ENCODE results near the gene SIPA1L2.

Gene SIPA1L2

DNA sequence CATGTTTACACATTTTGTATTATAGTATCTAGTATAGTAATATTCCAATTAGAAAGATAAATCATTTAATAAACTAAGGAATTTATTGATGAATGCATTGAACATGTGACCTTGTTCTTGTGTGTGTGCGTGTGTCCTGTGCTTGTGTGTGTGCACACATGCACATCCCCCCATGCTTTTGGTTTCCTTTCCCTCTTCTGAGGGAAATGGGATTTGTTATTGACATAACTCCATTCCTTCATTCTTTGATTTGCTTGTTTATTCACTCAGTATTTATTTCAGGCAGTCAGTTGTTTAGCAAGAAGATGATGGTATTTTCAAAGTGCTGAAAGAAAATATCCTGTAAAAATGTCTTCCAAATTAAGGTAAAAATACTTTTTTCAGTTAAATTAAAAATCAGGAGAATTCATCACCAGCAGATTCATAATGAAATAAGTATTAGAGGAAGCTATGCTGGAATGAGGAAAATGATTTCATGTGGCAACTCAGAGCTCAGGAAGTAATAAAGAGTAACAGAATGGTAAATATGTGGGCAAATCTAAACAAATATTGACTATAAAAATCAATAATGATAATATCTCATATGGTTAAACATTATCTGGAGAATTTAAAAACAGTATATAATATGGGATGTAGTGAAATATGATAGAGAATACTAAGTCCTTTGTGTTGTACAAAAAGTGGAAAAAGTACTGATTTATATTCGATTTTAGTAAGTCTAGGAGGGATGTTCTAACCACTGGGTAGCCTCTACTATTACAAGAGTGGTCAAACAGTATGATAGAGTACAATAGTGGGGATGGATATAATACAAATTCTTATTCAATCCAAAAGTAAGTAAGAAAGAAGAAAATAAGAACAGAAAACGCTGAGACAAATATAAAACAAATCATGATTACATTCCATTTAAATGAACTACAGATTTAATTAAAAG is 35.2 kb upstream of the SIPA1L2 start:
- Histone ChIP-seq H3K4me3 (ENCODE audit: low read depth in 1 of 2, low read length in 2 of 2) (no peak overlapping the region), H3K4me1 (ENCODE audit: control insufficient read depth in 1 of 2, insufficient read depth in 2 of 2, low read length in 2 of 2) (no peaks in the 10 kb centered on the region), H3K27ac (ENCODE audit: low read length) (no peak overlapping the region), H3K9me3 (ENCODE audit: control insufficient read depth in 1 of 2, low read length in 2 of 2) (no peaks in the 10 kb centered on the region), H3K27me3 (ENCODE audit: low read depth, low read length) (no peaks in the 10 kb centered on the region), H3K36me3 (ENCODE audit: control insufficient read depth in 1 of 2, insufficient read depth in 2 of 2, low read length in 2 of 2) (no peaks in the 10 kb centered on the region)

DNA sequence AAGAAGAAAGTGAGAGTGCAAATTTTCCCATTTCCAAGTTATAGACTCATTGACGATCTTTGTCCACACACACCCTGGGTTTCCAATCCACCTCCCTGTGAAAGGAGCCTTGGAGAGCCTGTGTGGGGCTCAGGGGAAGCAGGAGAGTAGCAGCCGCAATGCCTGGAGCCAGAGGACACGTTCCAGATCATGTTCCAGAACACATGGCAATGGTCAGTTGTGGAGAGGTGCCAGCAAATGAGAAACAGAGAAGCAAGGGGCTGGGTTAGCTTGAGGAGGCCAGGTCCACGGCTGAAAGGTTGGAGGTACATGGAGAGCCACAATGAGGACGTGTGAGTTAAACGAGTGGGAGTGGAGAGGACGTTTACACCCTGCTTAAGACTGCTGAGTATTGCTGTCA is 33.0 kb upstream of the SIPA1L2 start:
- H3K27ac ChIP-seq (ENCODE audit: low read length), result no peak overlapping the region
- H3K27me3 ChIP-seq (ENCODE audit: low read depth, low read length), result no peaks in the 10 kb centered on the region
- no peaks in the 10 kb centered on the region for H3K36me3 ChIP-seq (ENCODE audit: control insufficient read depth in 1 of 2, insufficient read depth in 2 of 2, low read length in 2 of 2)
- H3K4me1 ChIP-seq (ENCODE audit: control insufficient read depth in 1 of 2, insufficient read depth in 2 of 2, low read length in 2 of 2), result no peaks in the 10 kb centered on the region
- no peak overlapping the region for H3K4me3 ChIP-seq (ENCODE audit: low read depth in 1 of 2, low read length in 2 of 2)
- no peaks in the 10 kb centered on the region for H3K9me3 ChIP-seq (ENCODE audit: control insufficient read depth in 1 of 2, low read length in 2 of 2)

DNA sequence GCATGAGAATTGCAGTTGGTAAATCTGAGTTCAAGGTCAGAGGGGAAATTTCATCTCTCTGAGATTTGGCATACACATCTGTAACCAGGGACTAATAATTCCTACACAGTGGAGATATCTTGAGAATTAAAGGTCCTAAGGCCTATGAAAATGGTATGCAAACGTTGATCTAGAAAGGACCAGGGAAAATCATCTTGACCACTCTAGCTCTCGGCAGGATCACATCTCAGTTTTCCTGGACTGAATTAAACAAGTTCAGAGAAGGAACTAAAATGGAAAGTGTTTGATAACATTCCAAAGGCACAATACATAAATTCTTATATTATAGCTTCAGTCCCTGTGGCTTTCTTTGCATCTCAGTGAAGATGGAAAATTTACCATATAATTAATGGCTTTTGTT is 28.5 kb upstream of the SIPA1L2 start:
- Histone ChIP-seq H3K4me3 (ENCODE audit: low read depth in 1 of 2, low read length in 2 of 2) (no peak overlapping the region), H3K36me3 (ENCODE audit: control insufficient read depth in 1 of 2, insufficient read depth in 2 of 2, low read length in 2 of 2) (no peaks in the 10 kb centered on the region), H3K4me1 (ENCODE audit: control insufficient read depth in 1 of 2, insufficient read depth in 2 of 2, low read length in 2 of 2) (peaks cover 0 to 16% of the 10 kb centered on the region in 2 donors), H3K27me3 (ENCODE audit: low read depth, low read length) (no peaks in the 10 kb centered on the region), H3K9me3 (ENCODE audit: control insufficient read depth in 1 of 2, low read length in 2 of 2) (no peaks in the 10 kb centered on the region), H3K27ac (ENCODE audit: low read length) (no peak overlapping the region)

DNA sequence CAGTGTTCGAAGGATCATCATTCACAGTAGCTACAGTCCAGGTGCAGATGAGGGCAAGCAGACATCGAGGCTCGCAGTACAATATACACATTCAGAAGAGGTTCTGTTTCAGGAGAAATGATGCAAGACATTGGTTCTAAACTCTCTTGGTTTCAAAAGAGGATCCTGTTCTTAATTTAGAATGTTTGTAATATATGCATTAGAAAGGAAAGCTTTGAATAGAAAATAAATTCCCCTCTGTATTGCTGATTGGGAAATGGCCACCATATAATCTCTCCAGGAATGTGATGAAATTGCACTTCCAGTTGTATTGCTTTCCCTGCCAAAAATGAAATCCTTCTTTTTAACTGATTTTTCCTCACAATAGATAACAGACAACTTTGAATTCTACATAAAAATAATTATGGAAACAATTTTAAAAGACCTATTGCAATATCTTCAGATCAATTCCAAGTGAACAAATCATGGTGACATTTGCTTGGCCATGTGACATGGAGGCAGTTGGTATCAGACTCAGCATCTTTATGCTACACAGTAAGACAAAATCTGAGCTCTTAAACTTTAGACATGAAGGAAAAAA is 27.6 kb upstream of the SIPA1L2 start:
- no peak overlapping the region for H3K27ac ChIP-seq (ENCODE audit: low read length)
- H3K27me3 ChIP-seq (ENCODE audit: low read depth, low read length), result no peaks in the 10 kb centered on the region
- no peaks in the 10 kb centered on the region for H3K9me3 ChIP-seq (ENCODE audit: control insufficient read depth in 1 of 2, low read length in 2 of 2)
- peaks cover 0 to 17% of the 10 kb centered on the region in 2 donors for H3K4me1 ChIP-seq (ENCODE audit: control insufficient read depth in 1 of 2, insufficient read depth in 2 of 2, low read length in 2 of 2)
- H3K4me3 ChIP-seq (ENCODE audit: low read depth in 1 of 2, low read length in 2 of 2), result no peak overlapping the region
- no peaks in the 10 kb centered on the region for H3K36me3 ChIP-seq (ENCODE audit: control insufficient read depth in 1 of 2, insufficient read depth in 2 of 2, low read length in 2 of 2)

DNA sequence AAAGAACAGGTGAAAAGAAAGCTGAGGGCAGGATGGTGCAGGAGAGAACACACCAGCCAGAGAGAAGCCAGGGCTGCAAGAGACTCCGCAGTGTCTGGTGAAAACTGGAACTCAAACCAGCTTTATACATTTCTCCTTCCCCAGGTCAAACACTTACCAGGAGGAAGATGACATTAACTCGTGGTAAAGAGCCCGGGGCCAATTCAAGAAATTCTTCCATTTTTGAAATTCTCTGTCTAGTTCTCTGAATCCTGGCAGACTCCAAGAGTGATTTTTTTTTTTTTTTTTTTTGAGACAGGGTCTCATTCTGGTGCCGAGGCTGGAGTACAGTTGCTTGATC is 25.8 kb upstream of the SIPA1L2 start:
- H3K4me1 ChIP-seq (ENCODE audit: control insufficient read depth in 1 of 2, insufficient read depth in 2 of 2, low read length in 2 of 2), result peaks cover 0 to 17% of the 10 kb centered on the region in 2 donors
- H3K9me3 ChIP-seq (ENCODE audit: control insufficient read depth in 1 of 2, low read length in 2 of 2), result no peaks in the 10 kb centered on the region
- H3K4me3 ChIP-seq (ENCODE audit: low read depth in 1 of 2, low read length in 2 of 2), result no peak overlapping the region
- H3K27ac ChIP-seq (ENCODE audit: low read length), result no peak overlapping the region
- no peaks in the 10 kb centered on the region for H3K27me3 ChIP-seq (ENCODE audit: low read depth, low read length)
- no peaks in the 10 kb centered on the region for H3K36me3 ChIP-seq (ENCODE audit: control insufficient read depth in 1 of 2, insufficient read depth in 2 of 2, low read length in 2 of 2)

DNA sequence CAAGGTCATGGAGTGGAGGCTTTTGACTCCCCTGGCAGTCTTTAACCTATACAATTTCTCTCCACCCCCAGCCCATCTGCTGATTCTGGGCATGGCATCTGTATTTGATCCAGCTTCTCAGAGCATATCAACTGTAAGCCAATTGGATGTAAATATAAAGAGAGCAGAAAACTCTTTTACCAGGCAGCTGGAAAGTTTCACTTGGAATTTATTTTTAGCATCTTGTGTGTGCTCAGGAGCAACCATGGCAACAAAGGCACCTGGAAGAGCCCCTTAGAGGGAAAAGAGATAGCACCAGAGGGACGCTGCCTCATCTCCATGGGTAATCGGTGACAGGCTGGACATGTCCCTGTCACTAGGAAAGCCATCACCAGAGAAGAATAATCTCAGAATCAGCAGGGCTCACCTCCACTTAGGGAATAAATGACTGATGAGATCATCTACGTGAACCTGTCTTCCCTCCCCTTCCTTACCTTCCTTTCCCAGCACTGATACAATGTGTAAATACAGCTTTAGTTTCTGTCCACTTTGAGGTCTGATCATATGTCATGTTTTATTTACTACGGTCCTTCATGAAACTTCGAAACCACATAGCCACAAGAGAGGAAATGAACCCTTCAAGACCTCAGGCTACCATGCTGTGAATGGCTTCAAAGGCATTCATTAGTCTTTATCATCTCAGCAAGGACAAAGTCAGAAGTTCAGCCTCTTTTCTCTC is 25.3 kb upstream of the SIPA1L2 start:
- no peaks in the 10 kb centered on the region for H3K27me3 ChIP-seq (ENCODE audit: low read depth, low read length)
- no peaks in the 10 kb centered on the region for H3K9me3 ChIP-seq (ENCODE audit: control insufficient read depth in 1 of 2, low read length in 2 of 2)
- H3K4me3 ChIP-seq (ENCODE audit: low read depth in 1 of 2, low read length in 2 of 2), result no peak overlapping the region
- no peak overlapping the region for H3K27ac ChIP-seq (ENCODE audit: low read length)
- H3K4me1 ChIP-seq (ENCODE audit: control insufficient read depth in 1 of 2, insufficient read depth in 2 of 2, low read length in 2 of 2), result peaks cover 0 to 17% of the 10 kb centered on the region in 2 donors
- H3K36me3 ChIP-seq (ENCODE audit: control insufficient read depth in 1 of 2, insufficient read depth in 2 of 2, low read length in 2 of 2), result no peaks in the 10 kb centered on the region

DNA sequence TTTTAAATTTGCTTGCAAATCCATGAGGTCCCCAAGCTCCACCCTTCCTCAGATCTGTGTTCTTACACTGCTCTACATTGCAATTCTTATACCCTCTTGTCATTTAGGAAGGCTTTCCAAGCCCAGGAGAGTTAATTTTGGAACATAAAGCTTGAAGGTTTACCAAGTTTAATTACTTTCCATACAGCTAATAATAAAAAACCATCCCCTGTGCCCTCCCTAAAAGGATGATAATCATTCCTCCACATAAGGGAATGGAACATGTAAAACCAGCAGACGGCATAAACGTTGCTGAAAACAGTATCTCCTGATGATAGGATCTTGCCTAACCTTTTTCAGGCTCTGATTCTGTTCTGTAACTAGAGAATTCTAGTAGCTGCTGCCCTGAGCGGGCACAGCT is 23.9 kb upstream of the SIPA1L2 start:
- Histone ChIP-seq H3K36me3 (ENCODE audit: control insufficient read depth in 1 of 2, insufficient read depth in 2 of 2, low read length in 2 of 2) (no peaks in the 10 kb centered on the region), H3K4me1 (ENCODE audit: control insufficient read depth in 1 of 2, insufficient read depth in 2 of 2, low read length in 2 of 2) (peaks cover 0 to 17% of the 10 kb centered on the region in 2 donors), H3K4me3 (ENCODE audit: low read depth in 1 of 2, low read length in 2 of 2) (no peak overlapping the region), H3K27me3 (ENCODE audit: low read depth, low read length) (no peaks in the 10 kb centered on the region), H3K27ac (ENCODE audit: low read length) (no peak overlapping the region), H3K9me3 (ENCODE audit: control insufficient read depth in 1 of 2, low read length in 2 of 2) (no peaks in the 10 kb centered on the region)

DNA sequence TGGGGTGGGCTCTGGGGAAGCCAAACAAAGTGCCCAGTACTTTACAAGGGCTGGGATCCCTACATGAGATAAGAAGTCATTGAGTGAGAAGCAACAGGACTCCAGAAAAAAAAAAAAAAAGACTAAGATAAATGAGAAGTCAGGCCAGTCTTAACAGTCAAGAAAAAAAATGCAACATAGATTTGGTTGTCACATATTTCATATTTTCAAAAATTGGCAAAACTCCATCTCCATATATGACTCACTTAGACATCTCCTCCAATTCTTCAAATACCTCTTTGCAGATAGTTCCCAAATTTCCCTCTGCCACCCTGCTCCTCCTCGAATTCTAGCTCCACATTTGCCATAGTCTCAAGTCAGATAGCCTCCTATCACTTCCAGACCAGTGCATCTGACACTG is 20.9 kb upstream of the SIPA1L2 start:
- no peak overlapping the region for H3K4me3 ChIP-seq (ENCODE audit: low read depth in 1 of 2, low read length in 2 of 2)
- H3K27me3 ChIP-seq (ENCODE audit: low read depth, low read length), result no peaks in the 10 kb centered on the region
- H3K27ac ChIP-seq (ENCODE audit: low read length), result no peak overlapping the region
- peaks cover 0 to 17% of the 10 kb centered on the region in 2 donors for H3K4me1 ChIP-seq (ENCODE audit: control insufficient read depth in 1 of 2, insufficient read depth in 2 of 2, low read length in 2 of 2)
- no peaks in the 10 kb centered on the region for H3K9me3 ChIP-seq (ENCODE audit: control insufficient read depth in 1 of 2, low read length in 2 of 2)
- H3K36me3 ChIP-seq (ENCODE audit: control insufficient read depth in 1 of 2, insufficient read depth in 2 of 2, low read length in 2 of 2), result no peaks in the 10 kb centered on the region

DNA sequence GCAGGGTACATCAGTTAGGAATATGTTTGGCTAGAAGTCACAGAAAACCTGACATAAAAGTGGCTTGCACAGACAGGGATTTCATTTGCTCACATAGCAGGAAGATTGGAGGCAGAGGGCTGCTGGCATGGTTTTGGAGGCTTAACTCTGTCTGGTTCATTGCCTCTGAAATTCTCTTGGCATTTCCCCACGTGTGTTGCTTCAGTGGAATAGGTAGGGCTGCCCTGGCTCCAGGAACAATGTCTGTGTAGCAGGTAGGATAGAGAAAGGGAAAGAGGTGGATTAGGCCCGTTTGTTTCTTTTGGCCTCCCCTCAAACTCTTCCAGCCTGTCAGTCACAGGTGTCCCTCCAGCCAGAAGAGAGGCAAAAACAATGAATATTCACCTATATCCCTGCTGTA is 20.5 kb upstream of the SIPA1L2 start:
- peaks cover 0 to 17% of the 10 kb centered on the region in 2 donors for H3K4me1 ChIP-seq (ENCODE audit: control insufficient read depth in 1 of 2, insufficient read depth in 2 of 2, low read length in 2 of 2)
- H3K4me3 ChIP-seq (ENCODE audit: low read depth in 1 of 2, low read length in 2 of 2), result no peak overlapping the region
- H3K27ac ChIP-seq (ENCODE audit: low read length), result no peak overlapping the region
- H3K9me3 ChIP-seq (ENCODE audit: control insufficient read depth in 1 of 2, low read length in 2 of 2), result no peaks in the 10 kb centered on the region
- H3K36me3 ChIP-seq (ENCODE audit: control insufficient read depth in 1 of 2, insufficient read depth in 2 of 2, low read length in 2 of 2), result no peaks in the 10 kb centered on the region
- H3K27me3 ChIP-seq (ENCODE audit: low read depth, low read length), result no peaks in the 10 kb centered on the region

DNA sequence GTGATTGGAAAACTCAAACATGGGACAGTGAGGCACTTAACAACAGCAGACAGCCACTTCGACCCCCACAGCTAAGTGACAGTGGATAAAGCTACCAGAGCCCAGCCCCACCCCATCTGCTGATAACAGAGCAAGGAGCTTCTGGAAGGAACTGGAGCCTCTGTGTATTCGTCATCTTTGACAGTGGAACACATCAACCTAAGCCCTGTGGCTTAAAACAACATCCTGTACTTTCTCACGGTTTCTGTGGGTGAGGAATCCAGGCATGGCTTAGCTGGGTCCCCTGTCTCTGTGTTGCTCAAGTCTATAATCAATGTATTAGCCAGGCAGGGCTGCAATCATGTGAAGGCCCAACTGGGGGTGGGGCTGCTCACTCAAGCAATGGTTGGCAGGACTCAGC is 18.4 kb upstream of the SIPA1L2 start:
- H3K4me3 ChIP-seq (ENCODE audit: low read depth in 1 of 2, low read length in 2 of 2), result no peak overlapping the region
- H3K4me1 ChIP-seq (ENCODE audit: control insufficient read depth in 1 of 2, insufficient read depth in 2 of 2, low read length in 2 of 2), result peaks cover 0 to under 1% of the 10 kb centered on the region in 2 donors
- no peaks in the 10 kb centered on the region for H3K27me3 ChIP-seq (ENCODE audit: low read depth, low read length)
- no peak overlapping the region for H3K27ac ChIP-seq (ENCODE audit: low read length)
- no peaks in the 10 kb centered on the region for H3K9me3 ChIP-seq (ENCODE audit: control insufficient read depth in 1 of 2, low read length in 2 of 2)
- H3K36me3 ChIP-seq (ENCODE audit: control insufficient read depth in 1 of 2, insufficient read depth in 2 of 2, low read length in 2 of 2), result no peaks in the 10 kb centered on the region

DNA sequence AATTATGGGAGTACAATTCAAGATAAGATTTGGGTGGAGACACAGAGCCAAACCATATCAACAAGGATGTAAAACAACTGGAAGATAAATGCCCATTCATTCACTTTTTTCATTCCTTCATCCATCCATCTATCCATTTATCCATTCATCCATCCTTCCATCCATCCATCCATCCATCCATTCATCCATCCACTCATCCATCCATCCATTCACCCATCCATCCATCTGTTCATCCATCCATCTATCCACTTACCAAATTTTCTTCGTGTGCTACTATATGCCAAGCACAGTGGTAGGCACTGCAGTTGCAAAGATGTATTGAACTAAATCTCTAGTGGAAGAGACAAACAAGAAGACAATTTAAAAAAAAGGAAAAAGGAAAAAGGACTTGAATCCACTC is 14.3 kb upstream of the SIPA1L2 start:
- H3K4me1 ChIP-seq (ENCODE audit: control insufficient read depth in 1 of 2, insufficient read depth in 2 of 2, low read length in 2 of 2), result no peaks in the 10 kb centered on the region
- H3K4me3 ChIP-seq (ENCODE audit: low read depth in 1 of 2, low read length in 2 of 2), result no peak overlapping the region
- no peaks in the 10 kb centered on the region for H3K9me3 ChIP-seq (ENCODE audit: control insufficient read depth in 1 of 2, low read length in 2 of 2)
- H3K27me3 ChIP-seq (ENCODE audit: low read depth, low read length), result no peaks in the 10 kb centered on the region
- no peak overlapping the region for H3K27ac ChIP-seq (ENCODE audit: low read length)
- no peaks in the 10 kb centered on the region for H3K36me3 ChIP-seq (ENCODE audit: control insufficient read depth in 1 of 2, insufficient read depth in 2 of 2, low read length in 2 of 2)
